NB4 (cell line): ENCODE data around the gene C1QB.

Source experiments
- MYC ChIP-seq: IDR thresholded peaks from 2 replicates; pipeline ENCODE4 v1.6.1; 2011; ENCODE audit warnings: low read depth, low read length
- POLR2A ChIP-seq: IDR thresholded peaks from 2 replicates; pipeline ENCODE4 v1.6.1; 2011; ENCODE audit warnings: mild to moderate bottlenecking; ENCODE audit not compliant: insufficient read length; ENCODE audit errors: extremely low read depth
- TF ChIP-seq, protein P1 (sequence below): IDR thresholded peaks from one replicate; pipeline ENCODE4 v1.5.1; 2012; ENCODE audit warnings: low read depth, low read length
- TF ChIP-seq, protein P2 (sequence below): IDR thresholded peaks from 2 replicates; pipeline ENCODE4 v1.6.1; 2011; ENCODE audit warnings: low read depth, low read length

DNA sequence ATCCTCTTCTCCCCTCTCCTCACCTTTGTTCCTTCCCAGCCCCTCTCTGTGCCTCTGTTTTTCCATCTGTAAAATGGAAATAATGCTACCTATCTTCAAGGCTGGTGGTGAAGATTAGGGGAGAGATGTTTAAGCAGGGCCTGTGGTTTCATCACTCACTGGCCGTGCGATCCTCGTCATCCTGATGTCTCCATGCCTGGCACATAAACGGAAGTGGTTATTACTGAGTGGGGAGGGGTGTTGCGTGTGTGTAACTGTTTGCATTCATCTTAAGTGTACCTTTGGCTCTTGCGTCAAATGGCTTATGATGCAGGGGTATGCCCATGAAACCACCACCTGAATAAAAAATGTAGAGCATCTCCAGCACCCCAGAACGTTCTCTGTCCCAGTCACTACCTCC, 33.8 kb upstream of the C1QB start:
- TF ChIP-seq POLR2A (no peak), MYC (0 out of 2 replicates have a peak, but pooled peaks have one; percentile 17)
- TF ChIP-seq, protein P1, sequence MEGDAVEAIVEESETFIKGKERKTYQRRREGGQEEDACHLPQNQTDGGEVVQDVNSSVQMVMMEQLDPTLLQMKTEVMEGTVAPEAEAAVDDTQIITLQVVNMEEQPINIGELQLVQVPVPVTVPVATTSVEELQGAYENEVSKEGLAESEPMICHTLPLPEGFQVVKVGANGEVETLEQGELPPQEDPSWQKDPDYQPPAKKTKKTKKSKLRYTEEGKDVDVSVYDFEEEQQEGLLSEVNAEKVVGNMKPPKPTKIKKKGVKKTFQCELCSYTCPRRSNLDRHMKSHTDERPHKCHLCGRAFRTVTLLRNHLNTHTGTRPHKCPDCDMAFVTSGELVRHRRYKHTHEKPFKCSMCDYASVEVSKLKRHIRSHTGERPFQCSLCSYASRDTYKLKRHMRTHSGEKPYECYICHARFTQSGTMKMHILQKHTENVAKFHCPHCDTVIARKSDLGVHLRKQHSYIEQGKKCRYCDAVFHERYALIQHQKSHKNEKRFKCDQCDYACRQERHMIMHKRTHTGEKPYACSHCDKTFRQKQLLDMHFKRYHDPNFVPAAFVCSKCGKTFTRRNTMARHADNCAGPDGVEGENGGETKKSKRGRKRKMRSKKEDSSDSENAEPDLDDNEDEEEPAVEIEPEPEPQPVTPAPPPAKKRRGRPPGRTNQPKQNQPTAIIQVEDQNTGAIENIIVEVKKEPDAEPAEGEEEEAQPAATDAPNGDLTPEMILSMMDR, result no peak
- TF ChIP-seq, protein P2, sequence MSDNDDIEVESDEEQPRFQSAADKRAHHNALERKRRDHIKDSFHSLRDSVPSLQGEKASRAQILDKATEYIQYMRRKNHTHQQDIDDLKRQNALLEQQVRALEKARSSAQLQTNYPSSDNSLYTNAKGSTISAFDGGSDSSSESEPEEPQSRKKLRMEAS, result 0 out of 2 replicates have a peak, but pooled peaks have one; percentile 4
